Left lung (tissue), 10 donors: ENCODE data around the gene POF1B. TPM values are rescaled to one million over a fixed set of nuclear protein-coding genes. Genes with fewer than 3 reads are reported as not detected.
"Not testable (repeated sequence)": the region's sequence is repeated elsewhere in the genome, so short reads cannot be mapped to it uniquely, and the experiment has no call there.

Source experiments
- ATAC-seq: fragments of 200-7000 bp; cut with Tn5 transposase; one replicate; pipeline ENCODE4 v1.9.1; 2020; ENCODE audit warnings: moderate library complexity
- DNase-seq, 4 donors: peaks; one replicate each; pipeline ENCODE4 v3.0.0-alpha.2; 2013 to 2020
- H3K27ac ChIP-seq, 2 donors: fragments of 200-600 bp; sonication (generic) in 1 of 2; one replicate each; pipeline versions ENCODE4 v1.5.0 to v1.8.0; 2020 to 2021
- H3K27me3 ChIP-seq, 2 donors: fragments of 200-600 bp; sonication (generic) in 1 of 2; one replicate each; pipeline versions ENCODE4 v1.5.0 to v1.8.0; 2020 to 2021
- H3K36me3 ChIP-seq, 2 donors: fragments of 200-600 bp; sonication (generic) in 1 of 2; one replicate each; pipeline versions ENCODE4 v1.5.0 to v1.8.0; 2020 to 2021
- H3K4me1 ChIP-seq, 2 donors: fragments of 200-600 bp; one replicate each; pipeline ENCODE4 v1.8.0; 2021
- H3K4me3 ChIP-seq, 2 donors: fragments of 200-600 bp; sonication (generic) in 1 of 2; one replicate each; pipeline versions ENCODE4 v1.5.0 to v1.8.0; 2020 to 2021; ENCODE audit warnings: mild to moderate bottlenecking in 1 of 2
- H3K9me3 ChIP-seq, 2 donors: fragments of 200-600 bp; sonication (generic) in 1 of 2; one replicate each; pipeline versions ENCODE4 v1.5.0 to v1.8.0; 2020 to 2021
- CTCF ChIP-seq, 2 donors: fragments of 200-600 bp; sonication (generic) in 1 of 2; IDR thresholded peaks; one replicate each; pipeline versions ENCODE4 v1.5.0 to v1.8.0; 2021; ENCODE audit warnings: antibody characterized with exemption in 2 of 2
- intact Hi-C, 2 donors: fragments of 100-400 bp; cut with DNase I; formaldehyde crosslinking; loops; one replicate each; pipeline versions ENCODE4 v1.11.2 to v1.14.2; 2022
- polyA plus RNA-seq, 6 donors: library from polyadenylated mRNA; unstranded; fragments of 120-200 nt; gene quantifications; one replicate each; pipeline ENCODE4 v1.2.1, GENCODE V29; 2013; ENCODE audit not compliant: insufficient read length in 6 of 6
- total RNA-seq, 2 donors: library from RNA; stranded (reverse); fragmentation: NEBNext Ultra II Directional; extraction: Animal tissue kit (Norgen Biotek cat#: 25700); gene quantifications; one replicate each; pipeline ENCODE4 v1.2.1, GENCODE V29; 2021
- donor health status: DM: no; HTN: yes; CAD: no.
- donor health status: DM: no; HTN: no; CAD: no.

POF1B gene
- total and polyA plus RNA-seq, 8 donors: 0.17 to 1.6 (median 0.29) TPM

GRCh38 chrX:85303544-85303943, 75.9 kb downstream of the POF1B start:
- H3K27ac ChIP-seq: no peak overlapping the region
- intact Hi-C loops: no loop called here
- DNase-seq (no peak), ATAC-seq (no peak)
- no peaks in the 10 kb centered on the region for H3K4me1 ChIP-seq
- H3K27me3 ChIP-seq: no peaks in the 10 kb centered on the region
- H3K4me3 ChIP-seq: no peak overlapping the region
- no peak for TF ChIP-seq CTCF (IDR thresholded peaks at IDR 0.05)
- no peaks in the 10 kb centered on the region for H3K9me3 ChIP-seq
- no peaks in the 10 kb centered on the region for H3K36me3 ChIP-seq

GRCh38 chrX:85288992-85289723, 90.3 kb downstream of the POF1B start:
- intact Hi-C loops: no loop called here
- Histone ChIP-seq H3K4me1 (no peaks in the 10 kb centered on the region), H3K27ac (no peak overlapping the region), H3K27me3 (no peaks in the 10 kb centered on the region), H3K36me3 (no peaks in the 10 kb centered on the region), H3K4me3 (no peak overlapping the region), H3K9me3 (no peaks in the 10 kb centered on the region)
- ATAC-seq (no peak), DNase-seq (no peak)
- TF ChIP-seq CTCF (IDR thresholded peaks at IDR 0.05): no peak

GRCh38 chrX:85285286-85285685, 94.2 kb downstream of the POF1B start:
- H3K9me3 ChIP-seq, H3K27ac ChIP-seq, H3K4me3 ChIP-seq, H3K36me3 ChIP-seq, ATAC-seq, H3K4me1 ChIP-seq, intact Hi-C loops, H3K27me3 ChIP-seq, DNase-seq: not testable (repeated sequence)

- H3K36me3 ChIP-seq: no peaks in the 10 kb centered on the region
- peak; percentile 61 for ATAC-seq
- H3K27me3 ChIP-seq: peaks cover 0 to 15% of the 10 kb centered on the region in 2 donors
- peak in 2 of 4 donors; percentile 46 to 49 for DNase-seq
- H3K4me1 ChIP-seq: no peaks in the 10 kb centered on the region
- H3K27ac ChIP-seq: no peak overlapping the region
- H3K9me3 ChIP-seq: no peaks in the 10 kb centered on the region
- H3K4me3 ChIP-seq: peak overlapping the region; percentile 24 to 40
- intact Hi-C loops: no loop called here
- TF ChIP-seq CTCF (IDR thresholded peaks at IDR 0.05): no peak
Observed at GRCh38 chrX:85244450-85245211, 134.8 kb downstream of the POF1B start.

GRCh38 chrX:85243761-85244449, 135.6 kb downstream of the POF1B start, which contains the start of the genes SATL1 and ZNF711:
Gene SATL1 (minus strand): TSS chrX:85243779. CDS start chrX:85108968, 134,811 bp downstream.
Gene ZNF711 (plus strand): TSS chrX:85243991. CDS start chrX:85247573, 3,582 bp downstream.
- no peaks in the 10 kb centered on the region for H3K9me3 ChIP-seq
- no peaks in the 10 kb centered on the region for H3K36me3 ChIP-seq
- peak within 1 kb of the TSS; percentile 24 to 40 for H3K4me3 ChIP-seq
- TF ChIP-seq CTCF (IDR thresholded peaks at IDR 0.05): no peak
- DNase-seq (peak; percentile 46 to 95 (median 74)), ATAC-seq (peak; percentile 80)
- H3K27me3 ChIP-seq: peaks cover 0 to 15% of the 10 kb centered on the region in 2 donors
- no peaks in the 10 kb centered on the region for H3K4me1 ChIP-seq
- H3K27ac ChIP-seq: no peak within 1 kb of the TSS
- intact Hi-C loops: no loop called here
